Uterus (tissue), 2 donors: ENCODE data around the gene CLEC19A.

Experiments used
- POLR2A ChIP-seq, 2 donors: fragments of 450-650 bp; IDR thresholded peaks; one replicate each; pipeline ENCODE4 v1.6.1; 2016; ENCODE audit warnings: antibody characterized with exemption in 2 of 2, mild to moderate bottlenecking in 1 of 2, moderate library complexity in 1 of 2
- TF ChIP-seq, protein P1 (sequence below), 4 experiments: fragments of 200-600 bp in 2 of 4; fragments of 450-650 bp in 2 of 4; sonication (generic) in 2 of 4; IDR thresholded peaks; one replicate each; pipeline ENCODE4 v1.5.1; 2016 to 2019; ENCODE audit warnings: antibody characterized with exemption in 4 of 4, mild to moderate bottlenecking in 2 of 4, moderate library complexity in 1 of 4

GRCh38 chr16:19266774-19267173 lies 18.8 kb upstream of the CLEC19A start:
- TF ChIP-seq, protein P1, sequence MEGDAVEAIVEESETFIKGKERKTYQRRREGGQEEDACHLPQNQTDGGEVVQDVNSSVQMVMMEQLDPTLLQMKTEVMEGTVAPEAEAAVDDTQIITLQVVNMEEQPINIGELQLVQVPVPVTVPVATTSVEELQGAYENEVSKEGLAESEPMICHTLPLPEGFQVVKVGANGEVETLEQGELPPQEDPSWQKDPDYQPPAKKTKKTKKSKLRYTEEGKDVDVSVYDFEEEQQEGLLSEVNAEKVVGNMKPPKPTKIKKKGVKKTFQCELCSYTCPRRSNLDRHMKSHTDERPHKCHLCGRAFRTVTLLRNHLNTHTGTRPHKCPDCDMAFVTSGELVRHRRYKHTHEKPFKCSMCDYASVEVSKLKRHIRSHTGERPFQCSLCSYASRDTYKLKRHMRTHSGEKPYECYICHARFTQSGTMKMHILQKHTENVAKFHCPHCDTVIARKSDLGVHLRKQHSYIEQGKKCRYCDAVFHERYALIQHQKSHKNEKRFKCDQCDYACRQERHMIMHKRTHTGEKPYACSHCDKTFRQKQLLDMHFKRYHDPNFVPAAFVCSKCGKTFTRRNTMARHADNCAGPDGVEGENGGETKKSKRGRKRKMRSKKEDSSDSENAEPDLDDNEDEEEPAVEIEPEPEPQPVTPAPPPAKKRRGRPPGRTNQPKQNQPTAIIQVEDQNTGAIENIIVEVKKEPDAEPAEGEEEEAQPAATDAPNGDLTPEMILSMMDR (IDR thresholded peaks at IDR 0.05), result no peak
- TF ChIP-seq POLR2A (IDR thresholded peaks at IDR 0.05), result no peak
